NT2/D1 (cell line): ENCODE measurements around the gene COX8A.

ENCODE experiments used
- SUZ12 ChIP-seq: IDR thresholded peaks from 2 replicates; pipeline ENCODE4 v1.6.1; 2011; ENCODE audit not compliant: insufficient read length, insufficient read depth; ENCODE audit errors: extremely low read depth
- YY1 ChIP-seq: IDR thresholded peaks from 2 replicates; pipeline ENCODE4 v1.6.1; 2011; ENCODE audit not compliant: insufficient read length, insufficient read depth
- ZNF274 ChIP-seq: IDR thresholded peaks from 2 replicates; pipeline ENCODE4 v1.6.1; 2011; ENCODE audit warnings: mild to moderate bottlenecking, low read depth, low read length

DNA sequence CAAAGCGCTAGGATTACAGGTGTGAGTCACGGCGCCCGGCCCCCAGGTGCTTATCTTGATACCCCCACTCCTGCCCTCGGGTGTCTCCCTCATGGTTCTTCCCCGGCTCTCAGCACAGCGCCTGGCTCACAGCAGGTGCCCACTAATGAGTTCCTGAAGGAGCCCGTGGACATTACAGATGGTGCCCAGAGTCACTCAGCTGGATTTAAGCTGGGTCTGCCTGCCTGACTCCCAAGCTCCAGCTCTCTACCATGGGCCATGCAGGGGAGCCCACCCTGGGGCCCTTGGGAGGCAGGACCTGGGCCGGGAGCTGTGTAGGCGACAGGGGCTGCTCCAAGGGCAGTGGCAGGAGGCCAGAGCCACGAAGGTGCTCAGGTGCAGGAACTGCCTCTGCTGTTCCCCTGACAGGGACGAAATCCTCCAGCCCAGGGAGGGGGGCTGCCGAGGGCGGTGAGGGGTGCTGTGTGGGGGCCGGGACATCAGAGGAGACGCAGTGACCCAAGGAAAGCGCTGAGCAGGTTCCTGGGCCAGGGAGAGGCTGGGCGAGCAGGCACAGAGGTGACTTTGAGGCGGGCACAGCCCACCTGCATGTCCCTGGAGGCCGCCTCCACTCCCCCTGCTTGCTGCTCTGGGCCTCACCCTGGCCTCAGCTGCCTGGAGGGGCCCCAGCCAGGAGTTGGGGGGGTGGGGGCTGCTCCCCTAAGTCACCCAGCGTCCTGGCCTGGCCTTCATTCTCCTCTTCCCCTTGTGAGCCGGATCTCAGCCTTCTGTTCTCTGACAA is 46.7 kb downstream of the COX8A start:
- TF ChIP-seq SUZ12: no peak
- no peak for TF ChIP-seq ZNF274
- no peak for TF ChIP-seq YY1
